Stimulated activated CD8-positive, alpha-beta memory T cell treated with anti-CD3 and anti-CD28 coated beads, Interleukin-4, amount 100 ng/mL, for 48 hours (primary cell): ENCODE data around the gene STAG1.
"Not testable (repeated sequence)": the region's sequence is repeated elsewhere in the genome, so short reads cannot be mapped to it uniquely, and the experiment has no call there.

Experiments used
- DNase-seq: peaks from one replicate; pipeline ENCODE4 v3.0.0-alpha.2; 2020

The STAG1 gene

DNA sequence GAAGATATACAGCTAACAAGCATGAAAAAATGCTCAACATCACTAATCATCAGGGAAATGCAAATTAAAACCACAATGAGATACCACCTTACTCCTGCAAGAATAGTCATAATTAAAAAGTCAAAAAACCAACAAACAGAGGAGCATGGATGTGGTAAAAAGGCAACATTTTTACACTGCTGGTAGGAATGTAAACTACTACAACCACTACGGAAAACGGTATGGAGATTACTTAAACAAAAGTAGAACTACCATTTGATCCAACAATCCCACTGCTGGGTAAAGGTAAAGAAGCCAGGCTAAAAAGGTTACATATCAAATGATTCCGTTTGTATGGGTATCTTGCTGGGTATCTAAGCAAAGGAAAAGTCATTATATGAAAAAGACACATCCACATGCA lies 53.8 kb downstream of the STAG1 start:
- no peak for DNase-seq

GRCh38 chr3:136696797-136697196 lies 55.4 kb downstream of the STAG1 start:
- DNase-seq, result no peak

- DNase-seq, result no peak
Measured at GRCh38 chr3:136694321-136694720, 57.9 kb downstream of the STAG1 start.

- DNase-seq, result no peak
Measured at GRCh38 chr3:136690599-136690998, 61.6 kb downstream of the STAG1 start.

GRCh38 chr3:136685882-136686281 lies 66.3 kb downstream of the STAG1 start:
- no peak for DNase-seq

DNA sequence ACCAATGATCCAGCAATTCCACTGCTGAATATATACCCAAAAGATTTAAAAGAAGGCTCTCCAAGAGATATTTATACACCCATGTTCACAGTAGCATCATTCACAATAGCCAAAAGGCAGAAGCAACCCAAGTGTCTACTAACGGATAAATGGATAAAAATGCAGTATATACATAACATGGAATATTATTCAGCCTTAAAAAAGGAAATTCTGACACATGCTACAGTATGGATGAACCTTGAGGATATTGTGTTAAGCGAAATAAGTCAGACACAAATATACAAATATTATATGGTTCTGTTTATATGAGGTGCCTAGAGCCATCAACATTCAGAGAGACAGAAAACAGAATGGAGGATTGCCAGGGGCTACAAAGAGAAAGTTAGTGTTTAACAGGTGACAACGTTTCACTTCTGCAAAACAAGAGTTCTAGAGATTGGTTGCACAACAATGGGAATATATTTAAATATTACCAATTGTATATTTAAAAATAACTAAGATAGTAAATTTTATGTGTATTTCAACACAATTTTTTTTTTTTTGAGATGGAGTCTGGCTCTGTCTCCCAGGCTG lies 69.4 kb downstream of the STAG1 start:
- DNase-seq, result no peak

DNA sequence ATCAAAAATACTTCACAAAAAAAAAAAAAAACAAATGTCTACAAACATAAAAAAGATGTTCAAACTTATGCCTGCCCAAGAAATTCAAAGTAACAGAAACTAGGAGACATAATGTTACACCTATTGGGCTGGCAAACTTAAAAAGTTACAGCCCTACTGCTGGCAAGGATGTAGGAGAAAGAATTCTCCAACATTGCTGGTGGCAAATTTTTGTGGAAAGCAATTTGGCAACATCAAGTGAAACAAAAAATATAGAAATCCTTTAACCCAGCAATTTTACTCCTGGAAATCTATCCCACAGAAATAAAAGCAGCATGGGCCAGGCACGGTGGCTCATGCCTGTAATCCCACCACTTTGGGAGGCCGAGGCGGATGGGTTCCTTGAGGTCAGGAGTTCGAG lies 73.2 kb downstream of the STAG1 start:
- DNase-seq, result no peak

- DNase-seq, result no peak
Measured at GRCh38 chr3:136676009-136676408, 76.2 kb downstream of the STAG1 start.

DNA sequence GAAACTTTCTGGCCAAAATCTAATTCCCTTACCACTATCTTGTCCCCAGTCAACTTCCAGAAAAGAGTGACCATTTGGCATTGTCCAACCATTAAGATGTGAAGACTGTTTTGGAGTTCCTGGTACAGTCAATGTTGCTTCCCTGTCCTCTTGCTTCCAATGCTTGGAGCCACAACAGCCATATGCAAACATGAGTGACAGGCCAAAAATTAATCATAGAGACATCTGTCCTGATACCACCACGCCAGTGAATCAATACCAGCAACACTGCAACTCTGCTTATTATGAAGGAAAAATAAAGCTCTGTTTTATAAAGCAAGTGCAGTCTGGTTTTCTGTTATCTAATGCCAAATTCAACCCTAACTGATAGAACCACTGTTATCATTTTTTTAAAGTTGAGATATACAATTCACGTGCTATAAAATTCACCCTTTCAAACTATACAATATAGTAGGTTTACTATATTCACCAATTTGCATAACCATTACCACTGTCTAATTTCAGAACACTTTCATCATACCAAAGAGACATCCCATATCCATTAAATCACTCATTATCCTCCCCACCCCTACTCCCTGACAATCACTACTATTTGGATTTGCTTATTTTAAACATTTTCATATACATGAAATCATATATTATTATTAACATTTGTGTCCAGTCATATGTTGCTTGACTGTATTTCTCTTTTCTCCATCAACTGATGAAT lies 76.9 kb downstream of the STAG1 start:
- DNase-seq, result no peak

DNA sequence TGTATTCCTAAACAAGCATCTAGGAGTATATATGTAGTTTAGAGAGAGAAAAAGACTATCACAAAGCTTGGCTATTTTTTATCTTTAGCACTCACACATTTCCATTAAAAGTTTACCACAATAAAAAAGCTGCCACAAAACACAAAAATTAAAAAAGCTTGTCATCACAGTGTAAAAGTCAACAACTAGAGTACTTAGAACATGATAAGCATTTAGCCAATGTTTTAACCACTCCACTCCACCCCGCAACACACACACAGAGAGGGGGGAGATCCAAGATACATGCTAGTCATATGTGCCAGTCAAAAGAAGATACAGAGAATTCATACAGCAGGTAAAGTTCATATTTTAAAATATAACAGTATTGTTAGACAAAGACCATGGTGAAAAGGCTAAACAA lies 79.7 kb downstream of the STAG1 start:
- DNase-seq, result no peak

- no peak for DNase-seq
Measured at GRCh38 chr3:136671921-136672320, 80.3 kb downstream of the STAG1 start.

DNA sequence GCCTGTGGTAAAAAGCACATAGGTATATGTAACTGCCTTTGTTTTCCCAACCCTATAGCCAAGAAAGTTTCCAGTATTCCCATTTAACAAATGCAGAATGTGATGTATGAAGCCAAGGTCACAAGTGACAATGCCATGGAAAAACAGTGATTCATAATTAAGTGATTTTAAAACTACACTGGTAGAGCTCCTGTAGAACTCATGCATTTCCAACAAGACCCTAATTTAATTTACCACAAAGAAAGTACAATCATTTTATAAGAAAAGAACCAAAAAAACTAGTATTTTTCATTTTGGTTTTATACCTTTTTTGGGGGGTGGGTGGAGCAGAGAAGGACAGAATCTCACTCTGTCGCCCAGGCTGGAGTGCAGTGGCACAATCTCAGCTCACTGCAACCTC lies 82.0 kb downstream of the STAG1 start:
- DNase-seq, result no peak

DNA sequence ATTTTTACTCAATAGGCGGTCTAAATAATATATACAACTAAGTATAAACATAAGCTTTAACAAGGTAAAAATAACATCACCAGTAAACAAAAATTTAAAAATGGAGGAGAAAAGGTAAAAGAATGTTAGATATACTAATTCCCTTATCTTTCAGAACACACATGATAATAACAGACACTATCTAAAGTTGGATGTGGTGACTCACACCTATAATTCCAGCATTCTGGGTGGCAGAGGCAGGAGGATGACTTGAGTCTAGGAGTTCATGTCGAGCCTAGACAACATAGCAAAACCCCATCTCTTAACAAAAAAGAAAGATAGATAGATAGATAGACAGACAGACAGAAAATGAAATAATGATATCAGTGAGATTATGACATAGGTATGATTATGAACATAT lies 85.1 kb downstream of the STAG1 start:
- DNase-seq, result no peak

DNA sequence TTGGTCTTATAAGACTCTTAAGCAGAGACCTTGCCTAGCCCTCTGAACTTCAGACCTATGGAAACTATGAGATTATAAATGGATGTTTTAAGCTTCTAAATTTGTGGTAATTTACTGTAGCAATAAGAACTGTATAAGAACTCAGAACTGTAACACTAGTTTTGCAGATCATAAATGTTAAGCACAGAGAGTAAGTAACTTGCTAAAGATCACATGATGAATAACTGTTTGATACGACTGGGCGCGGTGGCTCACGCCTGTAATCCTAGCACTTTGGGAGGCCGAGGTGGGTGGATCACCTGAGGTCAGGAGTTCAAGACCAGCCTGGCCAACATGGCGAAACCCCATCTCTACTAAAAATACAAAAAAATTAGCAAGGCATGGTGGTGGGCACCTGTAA lies 85.9 kb downstream of the STAG1 start:
- DNase-seq, result not testable (repeated sequence)

- no peak for DNase-seq
Measured at GRCh38 chr3:136664771-136665170, 87.4 kb downstream of the STAG1 start.

- DNase-seq, result no peak
Measured at GRCh38 chr3:136661282-136661681, 90.9 kb downstream of the STAG1 start.

GRCh38 chr3:136658946-136659682 lies 93.1 kb downstream of the STAG1 start:
- DNase-seq, result no peak

DNA sequence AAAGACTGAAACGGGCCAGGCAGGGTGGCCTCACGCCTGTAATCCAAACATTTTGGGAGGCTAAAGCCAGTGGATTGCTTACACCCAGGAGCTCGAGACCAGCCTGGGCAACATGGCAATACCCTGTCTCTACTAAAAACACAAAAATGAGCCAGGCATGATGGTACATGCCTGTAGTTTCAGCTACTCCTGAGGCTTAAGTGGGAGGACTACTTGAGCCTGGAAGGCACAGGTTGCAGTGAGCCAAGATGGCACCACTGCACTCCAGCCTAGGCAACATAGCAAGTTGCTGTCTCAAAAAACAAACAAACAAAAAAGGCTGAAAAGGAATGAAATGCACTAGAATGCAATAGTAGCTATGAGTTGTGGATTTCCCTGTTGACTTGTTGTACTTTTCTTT lies 94.7 kb downstream of the STAG1 start:
- no peak for DNase-seq

GRCh38 chr3:136653628-136654027 lies 98.5 kb downstream of the STAG1 start:
- DNase-seq, result no peak

DNA sequence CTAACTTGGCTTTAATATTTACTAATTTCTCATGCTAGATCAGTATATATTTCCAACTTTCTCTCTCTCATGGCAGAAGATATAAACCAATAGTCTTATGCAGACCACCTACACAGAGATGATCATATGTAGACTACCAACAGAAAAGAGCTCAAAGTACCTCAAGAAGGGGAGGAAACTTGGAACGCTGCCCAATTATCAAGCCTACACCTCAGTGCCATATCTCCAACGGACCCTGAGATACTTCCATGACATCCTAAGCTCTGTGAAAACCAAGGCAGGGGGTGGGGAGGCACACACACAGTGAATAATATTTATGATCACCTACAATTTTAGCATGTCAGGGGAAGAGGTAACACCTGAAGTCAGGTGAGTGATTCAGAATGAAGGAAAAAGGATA lies 100.6 kb downstream of the STAG1 start:
- no peak for DNase-seq

DNA sequence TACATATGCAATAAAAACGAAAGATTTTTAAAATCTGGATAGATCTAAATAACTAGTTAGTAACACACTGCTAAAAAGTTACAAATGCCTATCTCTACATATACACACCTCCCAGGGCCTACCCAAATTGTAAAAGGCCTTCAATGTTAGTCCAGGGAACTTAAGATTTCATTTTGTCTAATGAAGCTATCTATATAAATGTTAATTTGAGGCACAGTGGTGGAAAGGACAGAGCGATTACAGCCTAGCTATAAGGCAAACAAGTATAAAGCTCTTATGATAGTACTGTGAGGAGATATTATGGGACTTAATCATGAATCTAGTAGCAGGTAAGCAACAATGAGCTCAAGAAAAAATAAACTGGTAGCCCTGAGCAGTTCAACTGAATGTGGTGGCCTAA lies 101.7 kb downstream of the STAG1 start:
- no peak for DNase-seq

GRCh38 chr3:136645915-136646314 lies 106.3 kb downstream of the STAG1 start:
- DNase-seq, result no peak

GRCh38 chr3:136644212-136644611 lies 108.0 kb downstream of the STAG1 start:
- no peak for DNase-seq

- not testable (repeated sequence) for DNase-seq
Measured at GRCh38 chr3:136643380-136643779, 108.8 kb downstream of the STAG1 start.
